ENCODE measurements around the gene TSBP1. TPM values are rescaled to one million over a fixed set of nuclear protein-coding genes. Genes with fewer than 3 reads are reported as not detected.

The TSBP1 gene
- total RNA-seq, 1 experiment from 2014 or later, result not detected

DNA sequence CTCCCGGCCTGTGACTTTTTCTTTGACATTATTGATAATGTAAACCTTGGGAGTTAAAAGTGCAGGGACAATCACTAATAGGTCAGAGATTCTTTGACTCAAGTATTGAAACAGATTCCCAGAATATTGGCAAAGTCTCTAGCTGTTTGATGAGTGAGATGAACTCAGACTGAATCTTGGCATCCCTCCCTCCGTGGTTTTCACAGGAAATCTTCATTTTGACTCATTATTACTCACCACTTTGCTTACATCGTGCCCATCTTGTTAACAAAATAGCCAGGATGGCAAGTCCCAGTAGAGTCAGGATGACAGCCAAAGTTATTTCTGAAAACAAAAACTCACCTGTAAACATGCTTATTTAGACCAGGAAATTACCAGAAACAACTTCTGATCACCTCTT is 2.0 kb downstream of the TSBP1 start:
- no peak overlapping the region for H3K56ac ChIP-seq (ENCODE audit: insufficient read length, low read depth, low read length)
- no peak overlapping the region for H2BK15ac ChIP-seq (ENCODE audit: low read depth, low read length)
- H2BK120ac ChIP-seq (ENCODE audit: low read depth, low read length, poor library complexity, severe bottlenecking), result no peak overlapping the region
- Mint-ChIP-seq H3K4me1 (0 out of 4 replicates have a peak, but pooled peaks cover 0 to 3% of the 10 kb centered on the region in 2 experiments), H3K27ac (no peak overlapping the region), H3K9me3 (no peaks in the 10 kb centered on the region), H3K27me3 (ENCODE audit: low read depth) (peaks cover 2% of the 10 kb centered on the region), H3K36me3 (ENCODE audit: insufficient read depth in 1 of 3, low read depth in 3 of 3) (no peaks in the 10 kb centered on the region), H3K4me3 (no peak overlapping the region)
- no peak overlapping the region for H2BK12ac ChIP-seq (ENCODE audit: insufficient read length, low read depth, low read length)
- H3K4ac ChIP-seq (ENCODE audit: low read depth, low read length), result no peak overlapping the region
- H2AK5ac ChIP-seq (ENCODE audit: insufficient read length, low read length), result no peak overlapping the region
- H3K27me3 ChIP-seq (ENCODE audit: insufficient read depth, low read length), result no peaks in the 10 kb centered on the region
- no peak for DNase-seq
- no peak for TF ChIP-seq CTCF (conservative IDR thresholded peaks at IDR 0.05)
- H3K23me2 ChIP-seq (ENCODE audit: insufficient read length, low read depth, low read length, poor library complexity, severe bottlenecking), result no peaks in the 10 kb centered on the region
- no peak overlapping the region for H3T11ph ChIP-seq (ENCODE audit: low read length)
- H3K79me2 ChIP-seq (ENCODE audit: insufficient read depth, low read length), result no peaks in the 10 kb centered on the region
- no peak overlapping the region for H3K14ac ChIP-seq (ENCODE audit: insufficient read depth, low read length)
- no peak overlapping the region for H2BK5ac ChIP-seq (ENCODE audit: insufficient read length, low read length)
- H3K4me1 ChIP-seq (ENCODE audit: insufficient read depth, low read length), result no peaks in the 10 kb centered on the region
- H3K9me3 ChIP-seq (ENCODE audit: control insufficient read depth, low read depth, low read length), result no peaks in the 10 kb centered on the region
- no peak overlapping the region for H4K8ac ChIP-seq (replicated peaks; ENCODE audit: insufficient read length, low read depth, low read length)
- H2AFZ ChIP-seq (ENCODE audit: low read length), result no peak overlapping the region
- no peak overlapping the region for H2BK20ac ChIP-seq (ENCODE audit: low read depth, low read length, poor library complexity, severe bottlenecking)
- no peak overlapping the region for H3K27ac ChIP-seq (ENCODE audit: insufficient read length, low read depth, low read length)
- H3K23ac ChIP-seq (ENCODE audit: insufficient read length, low read depth, low read length), result no peak overlapping the region
- no peaks in the 10 kb centered on the region for H4K20me1 ChIP-seq (ENCODE audit: control insufficient read depth, insufficient read depth, insufficient read length)
- no CpG with 5 or more reads among the region's 3 CpGs for WGBS (ENCODE audit: extremely low coverage, insufficient read length, low lambda C conversion rate)
- no peak overlapping the region for H3K9ac ChIP-seq (ENCODE audit: extremely low read depth, insufficient read length, low read length)
- H3K79me1 ChIP-seq (ENCODE audit: insufficient read depth, low read depth, low read length, poor library complexity, severe bottlenecking), result no peaks in the 10 kb centered on the region
- H4K5ac ChIP-seq (ENCODE audit: insufficient read length, low read depth, low read length), result no peak overlapping the region
- no peak overlapping the region for H3K4me2 ChIP-seq (ENCODE audit: insufficient read depth, insufficient read length, low read length)
- H3K18ac ChIP-seq (ENCODE audit: insufficient read length, low read depth, low read length), result no peak overlapping the region
- no peak overlapping the region for H4K91ac ChIP-seq (ENCODE audit: insufficient read length, low read depth, low read length)

All from H9 (cell line).